ENCODE data around the gene ZNF175.

DNA sequence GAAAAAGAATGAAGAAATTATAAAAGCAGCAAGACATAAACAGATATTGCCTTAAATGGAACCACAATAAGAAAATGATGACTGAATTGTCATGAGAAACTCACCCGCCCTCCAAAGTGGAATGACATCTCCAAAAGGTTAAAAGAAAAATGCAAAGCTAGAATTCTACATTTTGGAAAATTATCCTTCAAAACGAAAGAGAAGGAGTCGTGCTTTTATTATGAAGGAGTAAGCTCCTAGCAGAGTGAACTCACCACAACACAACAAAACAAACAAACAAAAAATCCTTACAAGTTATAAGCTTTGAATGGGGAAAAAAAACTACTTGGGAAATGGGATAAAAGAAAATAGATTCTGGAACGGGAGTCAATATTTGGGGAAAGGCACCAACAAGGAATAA lies 68.8 kb downstream of the ZNF175 start:
- TF ChIP-seq ELF4 (IDR thresholded peaks at IDR 0.05), result no peak
- no peak for TF ChIP-seq SUZ12 (IDR thresholded peaks at IDR 0.05)
- TF ChIP-seq FOXK2 (IDR thresholded peaks at IDR 0.05), result no peak
- TF ChIP-seq SP1 (IDR thresholded peaks at IDR 0.05), result no peak
- TF ChIP-seq, protein P1, sequence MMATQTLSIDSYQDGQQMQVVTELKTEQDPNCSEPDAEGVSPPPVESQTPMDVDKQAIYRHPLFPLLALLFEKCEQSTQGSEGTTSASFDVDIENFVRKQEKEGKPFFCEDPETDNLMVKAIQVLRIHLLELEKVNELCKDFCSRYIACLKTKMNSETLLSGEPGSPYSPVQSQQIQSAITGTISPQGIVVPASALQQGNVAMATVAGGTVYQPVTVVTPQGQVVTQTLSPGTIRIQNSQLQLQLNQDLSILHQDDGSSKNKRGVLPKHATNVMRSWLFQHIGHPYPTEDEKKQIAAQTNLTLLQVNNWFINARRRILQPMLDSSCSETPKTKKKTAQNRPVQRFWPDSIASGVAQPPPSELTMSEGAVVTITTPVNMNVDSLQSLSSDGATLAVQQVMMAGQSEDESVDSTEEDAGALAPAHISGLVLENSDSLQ (IDR thresholded peaks at IDR 0.05), result no peak
